ENCODE results near the gene CFAP410. TPM values are rescaled to one million over a fixed set of nuclear protein-coding genes. Genes with fewer than 3 reads are reported as not detected.

CFAP410 gene
- 23.0 and 23.4 TPM in 2 replicates for total RNA-seq
- long read RNA-seq, partial matches to known transcripts, result 1 of 1 reads
- long read RNA-seq, other reads (novel, unspliced or antisense), result 0 of 1 reads

DNA sequence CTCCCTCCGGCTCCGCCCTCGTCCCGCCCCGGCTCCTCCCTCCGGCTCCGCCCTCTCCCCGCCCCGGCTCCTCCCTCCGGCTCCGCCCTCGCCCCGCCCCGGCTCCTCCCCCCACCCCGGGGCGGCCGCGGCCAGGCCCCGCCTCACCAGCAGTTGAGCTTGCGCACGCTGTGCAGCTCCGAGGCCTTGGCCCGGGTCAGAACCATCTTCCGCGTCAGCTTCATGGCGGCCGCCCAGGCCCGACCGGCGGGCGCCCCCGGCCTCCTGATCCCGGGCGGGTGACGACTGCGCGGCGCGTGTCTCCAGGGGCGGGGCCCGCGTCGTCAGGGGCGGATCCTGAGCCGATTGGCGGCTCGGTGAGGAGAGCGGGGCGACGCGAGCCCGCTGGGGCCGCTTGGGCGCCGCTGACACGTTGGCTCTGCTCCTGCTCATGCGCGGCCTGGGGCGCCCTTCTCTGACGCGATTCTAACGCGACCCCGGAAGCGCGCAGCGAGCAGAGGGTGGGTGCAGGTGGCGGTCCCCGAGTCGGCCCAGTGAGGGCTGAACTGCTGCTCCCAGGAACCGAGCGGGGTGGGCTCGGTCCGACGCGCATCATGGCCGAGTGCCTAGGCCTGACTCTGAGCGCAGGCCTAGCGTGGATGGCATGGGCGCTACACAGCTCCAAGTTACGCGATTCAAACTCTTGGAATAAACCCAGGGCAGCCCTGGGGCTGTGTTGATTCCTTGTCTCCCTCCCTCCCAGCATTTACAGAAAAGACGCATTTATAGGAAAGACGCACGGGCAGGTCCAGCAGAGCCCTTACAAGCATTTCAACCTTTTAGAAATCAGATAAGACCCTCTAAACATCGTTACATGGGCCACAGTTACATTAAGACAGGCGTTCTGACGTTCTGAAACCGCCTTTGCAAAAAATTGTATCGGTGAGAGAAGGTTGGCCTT lies at the start of gene CFAP410:
Gene CFAP410, minus strand, starts transcription at position 420 of the 940 bp plus-strand sequence. Its CDS starts 196 bp downstream, at position 224.
- peak within 1 kb of the TSS; percentile 79 for H3K4me3 Mint-ChIP-seq (ENCODE audit: unreplicated experiment)
- peak; percentile 99 for DNase-seq (ENCODE audit: extremely low spot score, unreplicated experiment)
- H3K27ac Mint-ChIP-seq (ENCODE audit: unreplicated experiment), result peak within 1 kb of the TSS; percentile 89
- no peaks in the 10 kb centered on the region for H3K36me3 Mint-ChIP-seq (ENCODE audit: unreplicated experiment)
- TF ChIP-seq, protein P1, sequence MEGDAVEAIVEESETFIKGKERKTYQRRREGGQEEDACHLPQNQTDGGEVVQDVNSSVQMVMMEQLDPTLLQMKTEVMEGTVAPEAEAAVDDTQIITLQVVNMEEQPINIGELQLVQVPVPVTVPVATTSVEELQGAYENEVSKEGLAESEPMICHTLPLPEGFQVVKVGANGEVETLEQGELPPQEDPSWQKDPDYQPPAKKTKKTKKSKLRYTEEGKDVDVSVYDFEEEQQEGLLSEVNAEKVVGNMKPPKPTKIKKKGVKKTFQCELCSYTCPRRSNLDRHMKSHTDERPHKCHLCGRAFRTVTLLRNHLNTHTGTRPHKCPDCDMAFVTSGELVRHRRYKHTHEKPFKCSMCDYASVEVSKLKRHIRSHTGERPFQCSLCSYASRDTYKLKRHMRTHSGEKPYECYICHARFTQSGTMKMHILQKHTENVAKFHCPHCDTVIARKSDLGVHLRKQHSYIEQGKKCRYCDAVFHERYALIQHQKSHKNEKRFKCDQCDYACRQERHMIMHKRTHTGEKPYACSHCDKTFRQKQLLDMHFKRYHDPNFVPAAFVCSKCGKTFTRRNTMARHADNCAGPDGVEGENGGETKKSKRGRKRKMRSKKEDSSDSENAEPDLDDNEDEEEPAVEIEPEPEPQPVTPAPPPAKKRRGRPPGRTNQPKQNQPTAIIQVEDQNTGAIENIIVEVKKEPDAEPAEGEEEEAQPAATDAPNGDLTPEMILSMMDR (IDR thresholded peaks at IDR 0.05), result no peak
- no peaks in the 10 kb centered on the region for H3K27me3 Mint-ChIP-seq (ENCODE audit: unreplicated experiment)
- H3K4me1 Mint-ChIP-seq (ENCODE audit: unreplicated experiment), result peaks cover 19% of the 10 kb centered on the region
- H3K9me3 Mint-ChIP-seq (ENCODE audit: unreplicated experiment), result no peaks in the 10 kb centered on the region

DNA sequence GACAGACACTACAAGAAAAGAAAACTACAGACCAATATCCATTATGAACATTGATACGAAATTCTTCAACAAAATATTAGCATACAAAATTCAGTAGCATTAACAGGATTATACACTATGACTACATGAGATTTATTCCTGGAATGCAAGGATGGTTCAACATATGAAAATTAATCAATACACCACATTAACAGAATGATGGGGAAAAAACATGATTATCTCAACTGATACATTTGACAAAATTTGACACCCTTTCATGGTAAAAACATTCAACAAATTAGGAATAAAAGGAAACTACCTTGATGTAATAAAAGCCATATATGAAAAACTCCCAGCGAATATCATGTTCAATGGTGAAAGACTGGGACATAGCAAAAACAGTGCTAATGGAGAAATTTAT lies 45.8 kb upstream of the CFAP410 start:
- Mint-ChIP-seq H3K4me1 (ENCODE audit: unreplicated experiment) (no peaks in the 10 kb centered on the region), H3K27me3 (ENCODE audit: unreplicated experiment) (peaks cover 7% of the 10 kb centered on the region), H3K9me3 (ENCODE audit: unreplicated experiment) (peaks cover 32% of the 10 kb centered on the region), H3K27ac (ENCODE audit: unreplicated experiment) (no peak overlapping the region), H3K36me3 (ENCODE audit: unreplicated experiment) (no peaks in the 10 kb centered on the region), H3K4me3 (ENCODE audit: unreplicated experiment) (no peak overlapping the region)
- TF ChIP-seq, protein P1 (IDR thresholded peaks at IDR 0.05), result no peak
- DNase-seq (ENCODE audit: extremely low spot score, unreplicated experiment), result no peak

DNA sequence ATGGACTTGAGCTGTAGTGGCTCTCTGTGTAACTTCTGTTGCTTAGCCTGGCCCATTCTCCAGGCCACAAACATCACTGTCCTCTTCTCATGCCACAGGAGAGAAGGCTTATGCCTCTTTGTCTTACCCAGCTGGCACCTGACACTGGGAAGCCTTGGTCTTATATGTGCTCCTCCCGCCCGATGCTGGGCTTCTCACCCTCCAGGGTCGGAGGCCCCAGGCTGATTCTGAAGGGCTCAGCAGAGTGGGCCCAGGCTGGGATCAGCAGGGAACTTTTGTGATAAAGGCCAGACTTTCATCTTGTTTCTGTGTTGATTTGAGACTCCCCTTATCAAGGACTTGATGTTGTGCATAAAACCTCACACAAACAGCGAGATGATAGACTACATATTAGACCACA lies 44.0 kb upstream of the CFAP410 start:
- no peak for DNase-seq (ENCODE audit: extremely low spot score, unreplicated experiment)
- no peaks in the 10 kb centered on the region for H3K4me1 Mint-ChIP-seq (ENCODE audit: unreplicated experiment)
- peaks cover 32% of the 10 kb centered on the region for H3K9me3 Mint-ChIP-seq (ENCODE audit: unreplicated experiment)
- H3K27me3 Mint-ChIP-seq (ENCODE audit: unreplicated experiment), result peaks cover 4% of the 10 kb centered on the region
- TF ChIP-seq, protein P1 (IDR thresholded peaks at IDR 0.05), result no peak
- no peak overlapping the region for H3K27ac Mint-ChIP-seq (ENCODE audit: unreplicated experiment)
- H3K36me3 Mint-ChIP-seq (ENCODE audit: unreplicated experiment), result no peaks in the 10 kb centered on the region
- no peak overlapping the region for H3K4me3 Mint-ChIP-seq (ENCODE audit: unreplicated experiment)

DNA sequence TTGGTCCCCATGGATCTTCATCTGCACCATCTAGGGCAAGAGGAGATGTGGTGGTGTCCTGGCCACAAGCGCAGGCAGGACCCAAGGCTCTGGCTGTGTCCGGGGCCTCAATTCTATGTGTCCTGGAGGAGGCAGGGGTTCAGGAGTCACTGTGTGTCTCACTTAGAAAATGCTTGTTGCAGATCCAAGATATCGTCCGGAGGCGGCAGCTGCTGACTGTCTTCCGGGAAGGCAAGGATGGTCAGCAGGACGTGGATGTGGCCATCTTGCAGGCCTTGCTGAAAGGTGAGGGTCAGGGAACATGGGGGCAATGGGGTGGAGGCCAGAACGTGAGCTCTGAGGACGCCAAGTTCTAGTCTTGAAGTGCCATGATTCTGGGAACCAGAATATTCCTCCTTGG lies 43.3 kb upstream of the CFAP410 start:
- Mint-ChIP-seq H3K4me1 (ENCODE audit: unreplicated experiment) (no peaks in the 10 kb centered on the region), H3K9me3 (ENCODE audit: unreplicated experiment) (peaks cover 32% of the 10 kb centered on the region)

More for the DNA sequence above, 43.3 kb upstream of the CFAP410 start:
- Mint-ChIP-seq H3K4me3 (ENCODE audit: unreplicated experiment) (no peak overlapping the region), H3K36me3 (ENCODE audit: unreplicated experiment) (no peaks in the 10 kb centered on the region), H3K27me3 (ENCODE audit: unreplicated experiment) (peaks cover 3% of the 10 kb centered on the region), H3K27ac (ENCODE audit: unreplicated experiment) (no peak overlapping the region)
- TF ChIP-seq, protein P1 (IDR thresholded peaks at IDR 0.05), result no peak
- no peak for DNase-seq (ENCODE audit: extremely low spot score, unreplicated experiment)
